RPMI8226 (cell line): ENCODE results near the gene AKR1C1.
"Not testable (repeated sequence)": the region's sequence is repeated elsewhere in the genome, so short reads cannot be mapped to it uniquely, and the experiment has no call there.

Source experiments
- DNase-seq: peaks from one replicate; pipeline ENCODE4 v3.0.0-alpha.2; 2015

Gene AKR1C1

DNA sequence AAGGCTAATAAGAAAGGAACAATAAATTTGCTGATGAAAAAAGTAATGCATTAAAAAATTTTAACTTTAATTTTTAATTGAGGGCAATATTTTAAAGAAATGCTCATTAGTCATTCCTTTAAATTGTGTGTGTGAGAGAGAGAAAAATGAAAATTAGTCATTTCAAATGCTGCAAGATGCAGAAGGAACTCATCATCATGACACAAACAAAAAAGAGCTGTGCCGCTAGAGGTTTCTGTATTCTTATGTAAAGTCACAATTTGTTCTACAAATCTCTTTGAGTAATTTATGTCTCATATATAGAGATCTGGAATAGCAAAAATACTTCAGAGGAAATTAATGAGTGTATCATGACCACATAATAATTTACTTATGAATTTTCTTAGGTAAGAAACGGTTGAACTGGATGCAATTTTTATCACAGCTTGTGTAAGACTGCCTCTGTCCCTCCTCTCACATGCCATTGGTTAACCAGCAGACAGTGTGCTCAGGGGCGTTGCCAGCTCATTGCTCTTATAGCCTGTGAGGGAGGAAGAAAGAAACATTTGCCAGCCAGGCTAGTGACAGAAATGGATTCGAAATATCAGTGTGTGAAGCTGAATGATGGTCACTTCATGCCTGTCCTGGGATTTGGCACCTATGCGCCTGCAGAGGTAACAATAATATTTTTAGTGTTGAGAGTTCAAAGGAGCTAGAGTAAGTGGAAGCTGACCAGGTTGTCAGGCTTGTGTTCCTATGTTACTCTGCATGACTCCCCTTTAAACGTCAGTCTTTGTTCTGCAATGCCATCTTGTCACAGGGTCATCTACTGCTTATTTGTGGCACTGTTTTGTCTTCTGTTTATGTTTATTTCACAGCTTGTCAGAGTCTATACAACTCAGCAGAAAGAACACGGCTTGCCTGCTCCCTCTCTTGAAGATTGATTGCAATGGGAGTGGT is at the start of gene AKR1C1:
AKR1C1 (plus strand) TSS at position 540 of the 939 bp plus-strand sequence; CDS start at position 570, 30 bp downstream.
- not testable (repeated sequence) for DNase-seq

DNA sequence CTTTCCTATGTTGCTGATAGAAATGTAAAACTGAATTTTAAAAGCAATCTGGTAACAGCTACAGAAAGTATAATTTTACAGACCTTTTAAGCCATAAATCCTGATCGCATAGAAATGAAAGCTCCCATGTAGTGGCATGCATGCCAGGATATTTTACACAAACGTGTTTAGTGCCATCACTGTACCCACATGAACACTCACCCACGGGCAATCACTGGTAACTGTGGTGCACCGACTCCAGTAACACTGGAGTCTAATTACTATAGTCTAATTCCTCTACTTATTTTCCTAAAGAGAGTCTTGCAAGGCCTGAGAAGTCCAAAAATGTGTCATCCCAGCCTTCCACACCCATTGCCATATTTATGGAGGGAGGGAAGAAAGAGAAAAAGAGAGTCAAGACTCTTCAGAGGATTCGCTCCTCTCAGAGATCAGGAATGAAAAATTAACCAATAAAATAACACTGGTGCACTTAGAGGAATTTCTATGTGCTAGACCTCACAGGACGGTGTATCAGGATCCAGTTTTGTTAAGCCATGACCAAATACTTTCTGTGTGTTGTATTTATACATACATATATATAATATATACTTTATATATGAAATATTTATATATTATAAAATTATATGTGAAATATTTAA is 48.9 kb upstream of the AKR1C1 start:
- DNase-seq, result no peak

DNA sequence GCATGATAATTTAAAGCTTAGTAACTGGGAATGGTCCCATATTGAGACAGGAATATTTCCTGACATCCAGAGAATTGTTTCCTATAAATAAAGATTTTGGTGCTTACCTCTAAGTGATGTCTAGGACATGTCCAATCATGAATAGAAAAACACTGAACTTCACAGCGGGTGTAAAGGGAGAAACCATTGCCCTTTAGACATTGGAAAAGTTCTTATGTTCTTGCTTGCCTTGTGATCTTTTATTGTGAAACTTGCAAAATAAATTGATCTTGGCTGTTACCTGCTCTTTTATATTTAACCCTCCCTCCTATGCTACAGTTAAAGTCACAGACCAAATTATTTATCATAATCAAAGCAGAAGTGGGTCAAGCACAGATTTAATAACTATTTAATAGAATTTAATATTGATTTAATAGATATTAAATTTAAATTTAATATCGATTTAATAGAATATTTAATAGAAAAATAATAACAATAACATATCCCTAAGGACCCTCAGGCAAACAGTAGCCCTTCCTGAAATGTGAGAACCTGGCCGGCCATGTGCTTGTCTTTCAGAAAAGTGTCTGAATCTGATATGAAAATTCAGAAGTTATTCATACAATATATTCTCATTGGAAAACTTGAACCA is 47.0 kb upstream of the AKR1C1 start:
- DNase-seq, result no peak

DNA sequence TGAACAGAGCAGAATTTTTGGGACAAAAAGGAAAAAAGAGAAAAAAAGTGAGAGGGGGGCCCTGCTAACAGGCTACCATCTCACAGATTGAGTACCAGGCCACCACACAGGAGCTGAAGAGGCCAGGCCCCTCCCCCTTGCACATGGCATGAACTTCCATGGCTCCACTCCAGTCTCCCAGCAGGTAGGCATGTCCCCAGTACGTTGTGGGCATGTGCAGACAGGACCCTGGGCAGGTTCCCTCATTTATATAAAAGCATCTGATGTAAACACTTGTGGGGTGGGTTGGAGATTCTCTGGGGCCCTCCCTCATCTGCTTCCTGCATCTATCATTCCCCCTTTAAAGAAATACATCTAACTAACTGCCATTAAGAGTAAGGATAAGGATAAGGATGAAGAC is 45.0 kb upstream of the AKR1C1 start:
- no peak for DNase-seq

DNA sequence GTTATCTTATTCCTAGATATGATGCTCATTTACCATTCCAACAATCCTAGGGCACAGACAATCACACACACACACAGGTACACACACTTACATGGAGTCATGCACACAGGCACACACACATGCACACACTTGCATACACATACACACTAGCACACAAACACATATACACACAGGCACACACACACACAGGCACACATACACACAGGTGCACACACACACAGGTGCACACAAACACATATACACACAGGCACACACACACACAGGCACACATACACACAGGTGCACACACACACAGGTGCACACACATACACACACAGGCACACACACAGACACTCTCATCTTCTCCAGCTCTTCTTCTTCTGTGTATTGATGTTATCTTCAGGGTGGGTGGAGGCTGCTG is 38.7 kb upstream of the AKR1C1 start:
- DNase-seq, result not testable (repeated sequence)

DNA sequence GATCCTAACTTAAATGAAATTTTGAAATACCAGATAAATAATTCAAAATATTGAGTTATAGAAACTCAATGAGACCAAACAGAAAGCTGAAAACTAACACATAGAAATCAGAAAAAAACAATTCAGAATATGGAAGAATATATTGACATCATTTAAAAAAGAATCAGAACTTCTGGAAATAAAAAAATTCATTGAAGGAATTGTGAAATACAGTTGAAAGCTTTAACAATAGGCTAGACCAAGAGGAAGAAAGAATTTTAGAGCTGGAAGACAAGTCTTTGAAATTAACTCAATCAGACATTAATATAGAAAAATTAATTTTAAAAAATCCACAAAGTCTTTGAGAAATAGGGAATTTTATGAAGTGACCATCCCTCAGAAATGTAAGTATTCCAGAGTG is 36.8 kb upstream of the AKR1C1 start:
- DNase-seq, result no peak

DNA sequence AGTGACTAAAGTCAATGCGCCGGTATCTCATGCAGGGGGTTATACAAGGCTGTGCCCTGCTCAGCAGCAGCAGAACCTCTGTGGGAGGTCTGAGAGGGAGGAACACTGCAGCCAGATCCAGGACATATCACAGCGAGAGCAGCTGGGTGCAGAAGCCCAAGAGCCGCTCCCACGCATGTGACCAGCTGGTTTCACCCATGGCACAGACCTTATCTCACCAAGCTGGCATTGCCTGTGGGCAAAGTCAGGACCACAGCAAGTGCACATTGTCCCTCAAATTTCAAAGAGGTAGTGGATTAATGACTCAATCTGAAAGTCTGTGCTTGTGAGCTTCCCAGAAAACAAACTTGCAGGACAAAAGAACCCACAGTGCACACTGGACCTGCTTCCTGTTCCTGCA is 31.6 kb upstream of the AKR1C1 start:
- peak; percentile 34 for DNase-seq

DNA sequence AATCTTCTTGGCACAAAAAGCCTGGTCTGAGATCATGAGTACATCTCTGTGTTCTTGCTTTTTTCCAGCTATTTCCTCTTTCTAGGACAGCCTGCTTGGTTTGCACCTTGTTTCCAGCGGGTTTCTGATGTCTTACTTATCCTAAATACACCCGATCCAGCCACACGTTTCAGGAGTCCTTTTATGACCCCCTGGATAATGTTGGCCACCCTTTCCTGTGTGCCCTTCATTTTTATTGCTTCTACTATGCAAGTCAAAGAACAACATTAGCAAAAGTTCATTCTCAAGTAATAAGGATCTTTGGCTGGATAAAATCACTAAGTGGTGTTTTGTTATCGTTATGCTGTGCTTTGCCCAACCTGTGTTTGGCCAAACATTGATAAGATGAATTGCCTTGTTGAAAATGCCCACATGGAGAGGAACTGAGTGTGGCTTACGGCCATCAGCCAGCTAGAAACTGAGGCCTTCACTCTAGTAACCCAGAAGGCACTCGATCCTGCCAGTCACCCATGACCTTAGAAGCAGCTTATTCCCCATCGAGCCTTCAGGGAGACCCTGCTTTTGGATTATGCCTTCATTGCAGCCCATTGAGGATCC is 28.7 kb upstream of the AKR1C1 start:
- DNase-seq, result no peak

DNA sequence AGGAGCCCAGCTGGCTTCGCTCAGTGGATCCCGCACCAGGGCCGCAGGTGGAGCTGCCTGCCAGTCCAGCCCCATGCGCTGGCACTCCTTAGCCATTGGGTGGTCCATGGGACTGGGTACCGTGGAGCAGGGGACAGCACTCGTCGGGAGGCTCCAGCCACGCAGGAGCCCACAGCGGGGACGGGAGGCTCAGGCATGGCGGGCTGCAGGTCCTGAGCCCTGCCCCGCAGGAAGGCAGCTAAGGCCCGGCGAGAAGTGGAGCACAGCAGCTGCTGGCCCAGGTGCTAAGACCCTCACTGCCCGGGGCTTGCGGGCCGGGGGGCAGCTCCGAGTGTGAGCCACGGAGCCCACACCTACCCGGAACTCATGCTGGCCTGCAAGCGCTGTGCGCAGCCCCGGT is 25.9 kb upstream of the AKR1C1 start:
- no peak for DNase-seq

DNA sequence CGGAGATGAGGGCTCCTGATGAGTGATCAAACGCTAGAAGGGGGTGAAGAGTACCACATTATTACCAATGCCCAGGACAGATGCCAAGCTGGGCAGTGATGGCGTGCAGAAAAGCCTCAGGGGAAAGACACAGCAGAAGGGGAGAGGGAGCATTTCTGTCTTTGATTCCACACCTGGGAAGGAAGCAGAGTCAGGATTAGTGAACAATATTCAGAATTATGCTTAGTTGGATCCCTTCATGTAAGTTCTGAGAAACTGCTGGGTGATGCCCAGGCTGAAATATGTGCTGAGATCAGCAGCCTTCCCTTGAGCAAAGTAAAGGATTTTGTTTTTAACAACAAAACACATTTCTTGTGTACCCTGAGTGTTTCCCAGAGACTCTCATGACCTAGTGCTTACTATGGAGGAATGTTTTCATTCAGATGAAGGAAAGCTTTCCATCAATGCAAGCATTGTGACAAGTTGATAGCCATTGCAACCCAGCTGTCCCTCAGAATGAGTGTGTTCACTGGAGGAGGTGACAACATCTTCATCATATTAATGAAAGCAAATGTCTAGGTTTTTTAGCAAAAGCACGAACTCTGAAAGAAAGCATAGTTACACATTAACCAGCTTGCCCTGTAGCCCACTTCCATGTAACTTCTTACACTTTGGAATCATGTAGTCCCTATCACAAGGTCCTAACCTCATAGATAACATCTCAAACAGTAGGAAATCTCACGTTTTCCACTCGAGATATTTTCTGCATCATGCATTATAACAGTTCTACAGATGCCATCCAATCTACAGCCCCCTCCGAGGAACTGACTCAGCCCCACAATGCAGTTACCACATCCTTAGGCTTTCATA is 23.8 kb upstream of the AKR1C1 start:
- no peak for DNase-seq

DNA sequence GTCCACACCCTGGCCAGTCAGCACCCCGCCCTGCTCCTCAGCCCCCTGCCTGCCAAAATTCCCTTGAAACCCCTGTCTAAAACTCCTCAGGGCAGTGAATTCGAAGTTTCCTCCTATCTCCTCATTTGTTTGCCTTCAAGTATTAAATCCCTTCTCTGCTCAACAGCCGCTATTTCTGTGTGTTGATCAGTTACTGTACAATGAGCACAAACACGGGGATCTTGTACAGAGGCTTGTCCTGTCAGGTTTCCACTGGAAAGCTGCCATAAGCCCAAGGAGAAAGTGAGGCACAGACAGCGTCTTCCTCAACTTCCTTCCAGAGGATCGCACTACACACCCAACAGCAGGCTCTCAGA is 23.2 kb upstream of the AKR1C1 start:
- not testable (repeated sequence) for DNase-seq

DNA sequence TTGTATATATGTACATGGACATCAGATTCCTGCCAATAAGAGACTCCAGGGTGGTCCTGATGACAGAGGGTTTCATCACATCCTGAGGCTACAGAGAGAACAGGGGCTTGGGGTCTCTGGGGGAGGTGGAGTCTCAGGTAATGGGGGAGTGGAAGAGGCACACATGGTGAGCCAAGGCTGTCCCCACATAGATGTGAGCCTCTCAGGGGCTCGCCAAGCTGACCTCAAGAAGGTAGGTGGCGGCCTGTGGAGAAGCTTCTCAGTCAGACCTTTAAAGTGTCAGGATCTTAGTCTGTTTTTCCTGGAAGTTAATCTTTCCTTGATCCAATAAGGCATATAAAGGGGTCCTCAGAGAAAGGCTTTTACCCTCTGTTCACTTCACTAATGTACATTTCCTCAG is 22.3 kb upstream of the AKR1C1 start:
- not testable (repeated sequence) for DNase-seq

DNA sequence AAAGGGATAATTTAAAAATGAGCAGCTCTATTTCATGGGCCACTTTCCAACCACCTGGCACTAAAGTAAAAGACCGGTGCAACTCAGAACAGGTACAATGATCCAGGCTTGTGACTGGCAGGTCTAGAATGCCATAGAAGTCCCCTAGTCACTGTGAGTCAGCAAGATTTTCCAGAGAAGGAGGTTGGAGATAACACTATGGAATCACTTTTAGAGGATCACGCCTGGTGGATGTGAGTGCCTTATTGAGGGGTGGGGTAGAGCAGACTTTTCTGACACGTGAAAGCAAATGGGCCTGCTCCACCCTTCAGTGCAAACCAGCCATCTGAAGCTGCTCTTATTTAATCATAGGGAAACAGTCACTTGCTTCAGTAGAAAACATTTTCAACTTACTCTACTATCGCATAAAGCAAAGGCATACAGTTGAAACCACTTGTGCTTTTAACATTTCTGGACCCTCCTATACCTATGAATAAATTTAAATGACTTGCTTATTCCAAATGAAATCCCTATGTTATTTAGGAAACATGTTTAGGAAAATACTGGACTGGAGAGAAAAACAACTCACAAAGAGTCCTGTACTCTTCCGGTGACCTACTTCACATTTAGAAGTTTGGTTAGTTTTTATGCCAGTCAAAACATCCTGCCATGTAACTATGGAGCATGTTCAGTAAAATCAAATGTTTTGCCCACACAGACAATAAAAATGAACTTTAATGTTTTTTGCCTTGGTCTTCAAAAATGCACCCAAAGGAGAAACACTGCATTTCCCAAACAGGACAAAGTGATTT is 21.5 kb upstream of the AKR1C1 start:
- no peak for DNase-seq

DNA sequence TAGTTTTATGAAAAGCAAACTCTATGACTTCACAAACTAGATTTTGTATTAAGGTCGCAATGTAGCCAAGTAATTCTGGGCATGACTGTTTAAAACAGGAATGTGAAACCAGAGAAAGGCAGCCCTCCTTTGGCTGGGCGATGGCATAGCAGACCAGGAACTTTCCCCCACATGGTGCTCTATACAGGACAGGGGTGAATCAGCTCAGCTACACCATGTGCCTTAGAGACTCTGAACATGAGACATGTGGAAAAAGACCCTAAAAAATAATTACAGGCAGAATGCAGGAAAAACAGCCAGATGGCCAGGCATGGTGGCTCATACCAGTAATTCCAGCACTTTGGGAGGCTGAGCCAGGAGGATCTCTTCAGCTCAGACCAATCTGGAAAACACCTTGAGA is 20.3 kb upstream of the AKR1C1 start:
- not testable (repeated sequence) for DNase-seq

DNA sequence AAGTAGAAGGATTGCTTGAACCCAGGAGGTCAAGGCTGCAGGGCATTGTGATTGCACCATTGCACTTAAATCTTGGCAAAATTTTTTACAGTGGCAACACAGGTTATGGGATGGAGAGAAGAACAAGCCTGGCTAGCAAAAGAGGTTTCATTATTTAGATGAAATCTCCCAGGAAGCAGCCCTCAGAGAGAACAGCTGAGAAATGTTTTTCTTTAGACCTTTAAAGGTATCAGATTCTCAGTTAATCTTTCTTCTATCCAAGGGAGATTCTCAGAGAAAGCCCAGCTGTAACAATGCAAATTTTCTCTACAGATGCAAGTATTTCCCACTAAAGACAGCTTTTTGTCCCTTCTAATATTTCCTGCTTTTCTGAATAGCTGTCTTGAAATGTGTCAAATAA is 19.8 kb upstream of the AKR1C1 start:
- not testable (repeated sequence) for DNase-seq

DNA sequence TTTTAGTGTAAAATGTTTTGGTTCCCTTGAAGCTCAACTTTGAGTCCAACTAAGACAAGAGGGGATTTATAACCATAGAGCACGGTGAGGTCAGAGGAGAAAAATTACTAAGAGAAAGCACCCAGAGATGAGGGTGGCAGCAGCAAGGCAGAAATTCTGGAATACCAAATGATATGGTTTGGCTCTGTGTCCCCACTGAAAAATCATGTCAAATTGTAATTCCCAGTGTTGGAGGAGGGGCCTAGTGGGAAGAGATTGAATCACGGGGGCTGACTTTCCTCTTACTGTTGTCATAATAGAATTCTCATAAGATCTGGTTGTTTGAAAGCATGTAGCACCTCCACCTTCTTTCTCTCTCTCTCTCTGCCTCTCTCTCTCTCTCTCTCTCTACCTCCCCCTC is 19.4 kb upstream of the AKR1C1 start:
- DNase-seq, result no peak

DNA sequence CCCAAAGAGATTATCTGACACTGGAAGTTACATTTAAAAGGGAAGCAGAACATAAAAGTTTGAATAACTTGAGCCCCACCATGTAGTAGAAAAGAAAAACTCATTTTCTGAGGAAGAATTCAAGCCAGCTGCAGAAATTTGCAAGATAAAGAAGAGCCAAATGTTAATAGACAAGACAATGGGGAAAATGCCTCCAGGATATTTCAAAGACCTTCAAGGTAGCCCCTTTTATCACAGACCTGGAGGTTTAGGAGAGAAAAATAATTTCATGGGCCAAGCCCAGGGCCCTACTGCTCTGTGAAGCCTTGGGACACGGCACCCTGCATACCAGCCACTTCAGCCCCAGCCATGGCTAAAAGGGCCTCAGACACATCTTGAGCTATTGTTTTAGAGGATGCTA is 18.4 kb upstream of the AKR1C1 start:
- no peak for DNase-seq

DNA sequence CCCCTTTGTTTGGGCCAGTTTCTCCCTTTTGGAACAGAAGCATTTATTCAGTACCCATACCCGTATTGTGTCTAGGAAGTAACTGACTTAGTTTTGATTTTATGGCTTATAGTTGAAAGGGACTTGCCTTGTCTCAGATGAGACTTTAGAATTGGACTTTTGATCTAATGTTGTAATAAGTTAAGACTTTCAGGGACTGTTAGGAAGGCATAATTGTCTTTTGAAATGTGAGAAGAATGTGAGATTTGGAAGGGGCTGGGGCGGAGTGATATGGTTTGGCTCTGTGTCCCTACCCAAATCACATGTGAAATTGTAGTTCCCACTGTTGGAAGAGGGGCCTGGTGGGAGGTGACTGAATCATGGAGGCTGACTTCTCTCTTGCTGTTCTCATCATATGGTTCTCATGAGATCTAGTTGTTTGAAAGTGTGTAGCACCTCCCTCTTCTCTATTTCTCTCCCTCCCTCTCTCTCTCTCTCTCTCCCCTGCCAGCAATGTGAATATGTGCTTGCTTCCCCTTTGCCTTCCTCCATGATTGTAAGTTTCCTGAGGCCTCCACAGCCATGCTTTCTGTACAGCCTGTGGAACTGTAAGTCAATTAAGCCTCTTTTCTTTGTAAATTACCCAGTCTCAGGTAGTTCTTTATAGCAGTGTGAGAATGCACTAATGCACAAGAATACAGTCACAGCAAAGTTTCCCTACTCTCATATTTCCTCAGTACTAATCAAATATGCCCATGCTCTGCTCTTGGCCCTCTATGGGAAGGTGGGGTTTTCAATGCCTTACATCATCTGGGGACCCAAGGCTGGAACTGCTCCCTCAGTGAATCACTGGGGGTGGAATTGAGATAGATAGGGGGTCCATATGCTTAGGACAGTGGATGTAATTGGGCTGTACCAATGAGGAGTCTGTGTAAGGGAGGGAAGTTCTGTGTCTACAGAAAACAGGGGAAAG is 17.2 kb upstream of the AKR1C1 start:
- no peak for DNase-seq

DNA sequence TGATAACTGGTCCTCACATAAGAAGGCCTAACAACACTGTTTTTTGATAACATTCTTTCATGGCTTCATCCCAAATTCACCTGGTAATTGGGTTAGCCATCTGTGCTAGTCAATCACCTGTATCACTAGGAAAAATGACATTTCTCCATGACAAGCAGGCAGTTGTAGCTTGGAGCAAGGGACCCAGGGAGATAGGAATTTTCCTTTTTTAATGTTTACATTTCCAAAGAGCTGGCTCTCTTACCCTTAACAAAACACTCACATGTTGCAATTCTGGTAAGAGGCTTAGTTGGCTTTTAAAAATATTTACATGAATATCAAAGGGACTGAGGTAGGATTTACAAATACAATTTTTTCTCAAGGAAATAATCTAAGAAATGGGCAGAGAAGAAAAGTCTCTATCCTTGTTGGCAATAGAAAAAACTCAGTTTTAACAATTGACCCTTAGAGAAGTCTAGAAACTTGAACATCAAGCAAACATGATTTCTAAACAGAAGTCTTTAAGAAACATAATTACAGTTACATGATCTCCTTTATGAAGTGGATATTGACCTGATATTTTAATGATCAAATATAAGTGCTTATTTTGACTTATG is 16.1 kb upstream of the AKR1C1 start:
- DNase-seq, result no peak
